B cell (primary cell): ENCODE measurements around the gene PCDHA8. TPM values are rescaled to one million over a fixed set of nuclear protein-coding genes. Genes with fewer than 3 reads are reported as not detected.

ENCODE experiments used
- ATAC-seq: fragments of 200-7000 bp; cut with Tn5 transposase; one replicate; pipeline ENCODE4 v1.10.0; 2021; ENCODE audit warnings: low read depth, mild to moderate bottlenecking, moderate number of reproducible peaks, moderate library complexity
- CTCF ChIA-PET: fragments of 350-600 bp; sonication (Branson Sonifier 250); formaldehyde crosslinking; loops from one replicate; lab custom pipeline; 2021; ENCODE audit warnings: antibody characterized with exemption, inconsistent platforms; lab: Charles Lee
- POLR2A ChIA-PET: fragments of 350-600 bp; sonication (Branson Sonifier 250); formaldehyde crosslinking; loops from one replicate; lab custom pipeline; 2021; ENCODE audit warnings: antibody characterized with exemption; lab: Charles Lee
- DNase-seq: peaks from one replicate; pipeline ENCODE4 v3.0.0; 2013
- H2AFZ ChIP-seq: 2 replicates; pipeline ENCODE4 v1.6.1; 2012; ENCODE audit warnings: mild to moderate bottlenecking, low read depth, low read length; ENCODE audit not compliant: insufficient read depth, poor library complexity, severe bottlenecking
- H3K27ac ChIP-seq, 2 donors: 1 replicate in 1 of 2; 2 replicates in 1 of 2; pipeline ENCODE4 v1.5.1; 2012 to 2013; ENCODE audit warnings: low read length in 2 of 2, mild to moderate bottlenecking in 2 of 2, moderate library complexity in 1 of 2
- H3K27me3 ChIP-seq, 4 experiments: fragments of 200-600 bp in 1 of 4; sonication (generic) in 1 of 4; replicated peaks in 1 of 4; 1 replicate in 2 of 4; 2 replicates in 2 of 4; pipeline versions ENCODE4 v1.6.1 to v1.7.0; 2013 to 2016; ENCODE audit warnings: low read length in 3 of 4, mild to moderate bottlenecking in 2 of 4, mixed read lengths in 1 of 4, moderate library complexity in 1 of 4; ENCODE audit not compliant: insufficient read depth in 4 of 4, control insufficient read depth in 3 of 4; ENCODE audit errors: control extremely low read depth in 1 of 4
- H3K36me3 ChIP-seq, 2 experiments: replicated peaks in 1 of 2; 1 replicate in 1 of 2; 2 replicates in 1 of 2; pipeline versions ENCODE4 v1.6.1 to v1.7.1; 2013; ENCODE audit warnings: low read length in 1 of 2; ENCODE audit not compliant: insufficient read depth in 2 of 2, control insufficient read depth in 1 of 2; ENCODE audit errors: control extremely low read depth in 1 of 2, extremely low read depth in 1 of 2
- H3K4me1 ChIP-seq, 2 donors: fragments of 200-600 bp in 1 of 2; sonication (generic) in 1 of 2; 1 replicate in 1 of 2; 2 replicates in 1 of 2; pipeline versions ENCODE4 v1.5.1 to v1.6.1; 2013 to 2017; ENCODE audit warnings: low read length in 2 of 2; ENCODE audit not compliant: control insufficient read depth in 2 of 2, insufficient read depth in 2 of 2
- H3K4me2 ChIP-seq: replicated peaks from 2 replicates; pipeline ENCODE3; 2012; ENCODE audit warnings: mild to moderate bottlenecking, low read depth, low read length; ENCODE audit not compliant: poor library complexity, severe bottlenecking
- H3K4me3 ChIP-seq, 5 experiments: fragments of 200-600 bp in 1 of 5; sonication (generic) in 1 of 5; 1 replicate in 3 of 5; 2 replicates in 2 of 5; pipeline versions ENCODE4 v1.5.1 to v1.7.0; 2011 to 2016; ENCODE audit warnings: low read length in 4 of 5, mild to moderate bottlenecking in 4 of 5, low read depth in 2 of 5, control low read depth in 1 of 5, moderate library complexity in 1 of 5; ENCODE audit not compliant: insufficient read depth in 1 of 5; ENCODE audit errors: control extremely low read depth in 1 of 5, extremely low read depth in 1 of 5
- H3K79me2 ChIP-seq: fragments of 200-600 bp; sonication (generic); one replicate; pipeline ENCODE4 v1.6.0; 2016; ENCODE audit warnings: low read length; ENCODE audit not compliant: control insufficient read depth, insufficient read depth
- H3K9ac ChIP-seq: fragments of 200-600 bp; sonication (generic); 2 replicates; pipeline ENCODE4 v1.6.1; 2017; ENCODE audit warnings: mild to moderate bottlenecking, low read length, moderate library complexity
- H3K9me3 ChIP-seq, 3 donors: one replicate each; pipeline versions ENCODE4 v1.6.1 to v1.7.1; 2013; ENCODE audit warnings: low read length in 2 of 3; ENCODE audit not compliant: control insufficient read depth in 2 of 3, insufficient read depth in 1 of 3; ENCODE audit errors: control extremely low read depth in 1 of 3
- H4K20me1 ChIP-seq: 2 replicates; pipeline ENCODE4 v1.6.0; 2012; ENCODE audit warnings: mild to moderate bottlenecking, low read length; ENCODE audit not compliant: insufficient read depth, control insufficient read depth, poor library complexity, severe bottlenecking
- H3K27ac Mint-ChIP-seq: one replicate; pipeline ENCODE4 v1.8.0; 2021; ENCODE audit warnings: mixed read lengths
- H3K27me3 Mint-ChIP-seq: one replicate; pipeline ENCODE4 v1.8.0; 2021; ENCODE audit warnings: mixed read lengths
- H3K4me1 Mint-ChIP-seq: one replicate; pipeline ENCODE4 v1.8.0; 2021; ENCODE audit warnings: mixed read lengths
- H3K4me3 Mint-ChIP-seq: one replicate; pipeline ENCODE4 v1.8.0; 2021; ENCODE audit warnings: mixed read lengths
- H3K9me3 Mint-ChIP-seq: one replicate; pipeline ENCODE4 v1.8.0; 2022; ENCODE audit warnings: mixed read lengths; ENCODE audit not compliant: insufficient read depth
- CTCF ChIP-seq: fragments of 200-600 bp; IDR thresholded peaks from one replicate; pipeline ENCODE4 v1.8.0; 2022; ENCODE audit warnings: antibody characterized with exemption, mild to moderate bottlenecking
- EZH2 ChIP-seq: IDR thresholded peaks from 2 replicates; pipeline ENCODE4 v1.6.1; 2012; ENCODE audit warnings: borderline replicate concordance, low read depth, mild to moderate bottlenecking, moderate library complexity, low read length; ENCODE audit not compliant: insufficient read depth, poor library complexity, severe bottlenecking
- WGBS: methylation state at CpG from one replicate; pipeline ENCODE4 v1.1.5; 2013; ENCODE audit warnings: missing lambda C conversion rate; ENCODE audit not compliant: insufficient coverage; 5-methylcytosine and 5-hydroxymethylcytosine counted together
- intact Hi-C: fragments of 100-400 bp; cut with micrococcal nuclease; formaldehyde crosslinking; loops from one replicate; pipeline ENCODE4 v1.10.0; 2022
- polyA plus RNA-seq: library from polyadenylated mRNA; depleted of rRNA; stranded (reverse); fragments of >200 nt; gene quantifications from 2 replicates; pipeline ENCODE4 v1.2.3, GENCODE V29; 2012
- total RNA-seq, 2 donors: library from RNA; stranded (reverse); fragments of 120-200 nt in 1 of 2; gene quantifications; 1 replicate in 1 of 2; 2 replicates in 1 of 2; pipeline versions ENCODE4 v1.2.3 to v1.2.4, GENCODE V29; 2013 to 2022

Gene PCDHA8
- total and polyA plus RNA-seq, 2 donors (not counting 1 experiment from before 2014, with no cell fraction given) = not detected

GRCh38 chr5:140877262-140877581 is 36.2 kb downstream of the PCDHA8 start:
- Histone ChIP-seq H3K27ac (no peak overlapping the region), H3K36me3 (no peaks in the 10 kb centered on the region), H3K4me1 (no peaks in the 10 kb centered on the region), H3K4me2 (no peak overlapping the region), H2AFZ (no peak overlapping the region), H3K27me3 (peaks cover 0 to 20% (median 12%) of the 10 kb centered on the region in 4 experiments), H4K20me1 (no peaks in the 10 kb centered on the region), H3K4me3 (no peak overlapping the region), H3K9ac (no peak overlapping the region), H3K9me3 (peaks cover 3 to 27% (median 11%) of the 10 kb centered on the region in 3 donors), H3K79me2 (no peaks in the 10 kb centered on the region)
- DNase-seq (no peak), ATAC-seq (no peak)
- intact Hi-C loops = no loop called here
- Mint-ChIP-seq H3K27me3 (peaks cover 32% of the 10 kb centered on the region), H3K4me3 (no peak overlapping the region), H3K9me3 (peaks cover 8% of the 10 kb centered on the region), H3K27ac (no peak overlapping the region), H3K4me1 (no peaks in the 10 kb centered on the region)
- 54% methylated on average over 37 of the region's 37 CpGs for WGBS
- CTCF ChIA-PET = no interaction called here
- no peak for TF ChIP-seq EZH2
- TF ChIP-seq CTCF = no peak
- POLR2A ChIA-PET = no interaction called here

GRCh38 chr5:140881889-140882590 is 41.1 kb downstream of the PCDHA8 start, which contains the start of gene PCDHA13:
PCDHA13 (plus strand) TSS chr5:140882124; CDS start chr5:140882269, 145 bp downstream.
- H3K9me3 Mint-ChIP-seq = peaks cover 8% of the 10 kb centered on the region

More at GRCh38 chr5:140881889-140882590, 41.1 kb downstream of the PCDHA8 start, which contains the start of gene PCDHA13:
- intact Hi-C loops = no loop called here
- DNase-seq = no peak
- no peak for ATAC-seq
- no peaks in the 10 kb centered on the region for H3K36me3 ChIP-seq
- TF ChIP-seq CTCF (no peak), EZH2 (no peak)
- H3K27me3 ChIP-seq = peaks cover 0 to 13% (median 5%) of the 10 kb centered on the region in 4 experiments
- no peaks in the 10 kb centered on the region for H3K4me1 Mint-ChIP-seq
- no peak within 1 kb of the TSS for H2AFZ ChIP-seq
- ChIA-PET CTCF (no interaction called here), POLR2A (no interaction called here)
- H4K20me1 ChIP-seq = no peaks in the 10 kb centered on the region
- 28% methylated on average over 20 of the region's 35 CpGs for WGBS
- no peak within 1 kb of the TSS for H3K4me2 ChIP-seq
- no peaks in the 10 kb centered on the region for H3K79me2 ChIP-seq
- H3K9ac ChIP-seq = no peak within 1 kb of the TSS
- H3K27ac Mint-ChIP-seq = no peak within 1 kb of the TSS
- H3K4me3 ChIP-seq = no peak within 1 kb of the TSS
- peaks cover 20% of the 10 kb centered on the region for H3K27me3 Mint-ChIP-seq
- H3K27ac ChIP-seq = no peak within 1 kb of the TSS
- no peaks in the 10 kb centered on the region for H3K4me1 ChIP-seq
- no peak within 1 kb of the TSS for H3K4me3 Mint-ChIP-seq
- H3K9me3 ChIP-seq = peaks cover 3 to 33% (median 9%) of the 10 kb centered on the region in 3 donors
